ENCODE data around the gene VWC2. TPM values are rescaled to one million over a fixed set of nuclear protein-coding genes. Genes with fewer than 3 reads are reported as not detected.

Gene VWC2
- total and polyA plus RNA-seq, 10 of the 15 experiments (the other 5 are each of a cell fraction or from before 2014, with no cell fraction given): 0.01 to 0.06 (median 0.03) TPM; not detected in 7

- in situ Hi-C loops (cut with MboI) (no loop called here), intact Hi-C loops (cut with micrococcal nuclease; ENCODE audit: unreplicated experiment) (no loop called here)
- Histone ChIP-seq H3K9ac (ENCODE audit: control insufficient read depth, insufficient read depth, low read length) (no peak overlapping the region), H3K27me3 (replicated peaks in 1 of 2; ENCODE audit: control insufficient read depth in 2 of 2, insufficient read depth in 2 of 2, low read length in 1 of 2) (no peaks in the 10 kb centered on the region; a peak in 1 of 4 replicates), H2AFZ (ENCODE audit: control insufficient read depth, low read depth, low read length) (no peak overlapping the region), H3K4me2 (ENCODE audit: control insufficient read depth, insufficient read depth) (no peak overlapping the region), H3K4me3 (no peak overlapping the region), H3K36me3 (ENCODE audit: control insufficient read depth in 2 of 2, insufficient read depth in 2 of 2, low read length in 1 of 2) (no peaks in the 10 kb centered on the region), H3K4me1 (ENCODE audit: control insufficient read depth, insufficient read depth, low read length) (no peaks in the 10 kb centered on the region), H3K9me3 (replicated peaks; ENCODE audit: control insufficient read depth, insufficient read depth, low read length) (no peaks in the 10 kb centered on the region), H3K27ac (ENCODE audit: control insufficient read depth, insufficient read depth) (no peak overlapping the region), H4K20me1 (ENCODE audit: control insufficient read depth, insufficient read depth) (no peaks in the 10 kb centered on the region), H3K79me2 (ENCODE audit: control insufficient read depth, insufficient read depth, low read length) (no peaks in the 10 kb centered on the region)
- DNase-seq (ENCODE audit: low read depth, low spot score) (no peak), ATAC-seq (no peak), FAIRE-seq (no peak)
- WGBS (ENCODE audit: insufficient coverage, insufficient replicate concordance, low lambda C conversion rate, missing lambda C conversion rate): 11% methylated on average over 5 of the region's 5 CpGs
- SMC1A ChIA-PET (ENCODE audit: uncharacterized antibody, unreplicated experiment): no interaction called here
- POLR2A ChIA-PET: no interaction called here
- CTCF ChIA-PET: no interaction called here
- BruUV-seq (replicated peaks): no TSS peak
- RAD21 ChIA-PET (ENCODE audit: unreplicated experiment): no interaction called here
- TF ChIP-seq ZNF622 (IDR thresholded peaks at IDR 0.05) (no peak), SKIL (IDR thresholded peaks at IDR 0.05; ENCODE audit: low read depth, poor library complexity, severe bottlenecking) (no peak), TBL1XR1 (IDR thresholded peaks at IDR 0.05; ENCODE audit: low read depth, low read length) (no peak), USF2 (IDR thresholded peaks at IDR 0.05; ENCODE audit: borderline replicate concordance, low read depth, low read length) (no peak), KDM1A (IDR thresholded peaks at IDR 0.05; ENCODE audit: borderline replicate concordance) (no peak), BHLHE40 (IDR thresholded peaks at IDR 0.05; ENCODE audit: borderline replicate concordance in 1 of 2, low read depth in 2 of 2, low read length in 1 of 2) (no peak), NFXL1 (IDR thresholded peaks at IDR 0.05; ENCODE audit: borderline replicate concordance) (no peak), CEBPZ (IDR thresholded peaks at IDR 0.05; ENCODE audit: low read depth, low read length) (no peak), CBX3 (IDR thresholded peaks at IDR 0.05; ENCODE audit: borderline replicate concordance, low read depth) (no peak), CHD4 (IDR thresholded peaks at IDR 0.05) (no peak), ZZZ3 (IDR thresholded peaks at IDR 0.05; ENCODE audit: control insufficient read depth, insufficient read length, low read depth) (no peak), STAT3 (IDR thresholded peaks at IDR 0.05; ENCODE audit: low read depth, low read length) (no peak), MEF2B (IDR thresholded peaks at IDR 0.05; ENCODE audit: partially characterized antibody, poor library complexity, severe bottlenecking) (no peak), ZSCAN29 (IDR thresholded peaks at IDR 0.05) (no peak), E2F8 (IDR thresholded peaks at IDR 0.05; ENCODE audit: low read depth, partially characterized antibody) (no peak), POU2F2 (IDR thresholded peaks at IDR 0.05; ENCODE audit: borderline replicate concordance, low read depth, low read length) (no peak), NR2C1 (IDR thresholded peaks at IDR 0.05) (no peak)
Observed at GRCh38 chr7:49866910-49867309, 93.5 kb downstream of the VWC2 start.
